ENCODE results near the gene AGRN.
"Not testable (repeated sequence)": the region's sequence is repeated elsewhere in the genome, so short reads cannot be mapped to it uniquely, and the experiment has no call there.

AGRN gene

DNA sequence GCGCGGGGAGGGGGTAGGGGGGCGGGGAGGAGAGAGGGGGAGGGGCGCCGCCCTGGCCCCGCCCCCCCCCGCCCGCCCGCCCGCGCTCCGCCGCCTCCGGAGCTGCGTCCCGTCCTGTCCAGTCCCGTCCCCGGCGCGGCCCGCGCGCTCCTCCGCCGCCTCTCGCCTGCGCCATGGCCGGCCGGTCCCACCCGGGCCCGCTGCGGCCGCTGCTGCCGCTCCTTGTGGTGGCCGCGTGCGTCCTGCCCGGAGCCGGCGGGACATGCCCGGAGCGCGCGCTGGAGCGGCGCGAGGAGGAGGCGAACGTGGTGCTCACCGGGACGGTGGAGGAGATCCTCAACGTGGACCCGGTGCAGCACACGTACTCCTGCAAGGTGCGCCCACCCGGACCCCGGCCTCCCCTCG lies at the start of gene AGRN:
AGRN (plus strand) TSS at position 121 of the 405 bp plus-strand sequence; CDS start at position 174, 53 bp downstream.
- DNase-seq (ENCODE audit: low read depth in 2 of 2): no peak

- no peak for DNase-seq (ENCODE audit: low read depth in 2 of 2)
Observed at GRCh38 chr1:970242-970972, 49.5 kb upstream of the AGRN start.

GRCh38 chr1:970973-971730 lies 48.8 kb upstream of the AGRN start:
- no peak for DNase-seq (ENCODE audit: low read depth in 2 of 2)

DNA sequence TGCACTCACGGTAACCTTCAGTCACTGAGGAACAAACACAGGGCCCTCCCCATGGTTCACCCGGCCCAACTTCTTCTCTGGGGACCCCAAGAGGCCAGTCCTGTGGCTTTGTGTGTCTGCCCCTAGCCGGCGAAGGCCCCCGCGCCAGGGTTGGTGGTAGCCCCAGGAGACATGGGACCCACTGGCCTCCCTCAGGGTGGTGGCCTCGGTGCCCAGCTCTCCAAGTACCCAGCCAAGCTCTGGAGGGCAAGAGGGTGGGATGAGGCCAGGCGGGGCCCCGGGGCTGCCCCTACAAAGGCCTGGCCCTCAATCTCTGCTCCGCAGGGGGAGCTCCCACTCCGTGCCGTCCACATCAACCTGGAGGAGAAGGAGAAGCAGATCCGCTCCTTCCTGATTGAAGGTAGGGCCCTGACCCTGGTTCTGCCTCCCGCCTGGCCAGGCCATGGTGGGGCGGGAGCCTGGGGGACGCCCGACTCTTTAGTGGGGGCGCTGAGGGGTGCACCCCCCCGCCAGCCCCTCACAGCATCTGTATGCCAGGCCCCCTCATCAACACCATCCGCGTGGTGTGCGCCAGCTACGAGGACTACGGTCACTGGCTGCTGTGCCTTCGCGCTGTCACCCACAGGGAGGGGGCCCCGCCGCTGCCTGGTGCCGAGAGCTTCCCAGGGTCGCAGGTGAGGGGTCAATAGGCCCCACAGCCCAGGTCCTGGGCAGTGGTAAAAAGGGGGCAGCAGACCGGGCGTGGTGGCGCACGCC lies 48.0 kb upstream of the AGRN start:
- no peak for DNase-seq (ENCODE audit: low read depth in 2 of 2)

GRCh38 chr1:972726-973458 lies 47.0 kb upstream of the AGRN start:
- no peak for DNase-seq (ENCODE audit: low read depth in 2 of 2)

DNA sequence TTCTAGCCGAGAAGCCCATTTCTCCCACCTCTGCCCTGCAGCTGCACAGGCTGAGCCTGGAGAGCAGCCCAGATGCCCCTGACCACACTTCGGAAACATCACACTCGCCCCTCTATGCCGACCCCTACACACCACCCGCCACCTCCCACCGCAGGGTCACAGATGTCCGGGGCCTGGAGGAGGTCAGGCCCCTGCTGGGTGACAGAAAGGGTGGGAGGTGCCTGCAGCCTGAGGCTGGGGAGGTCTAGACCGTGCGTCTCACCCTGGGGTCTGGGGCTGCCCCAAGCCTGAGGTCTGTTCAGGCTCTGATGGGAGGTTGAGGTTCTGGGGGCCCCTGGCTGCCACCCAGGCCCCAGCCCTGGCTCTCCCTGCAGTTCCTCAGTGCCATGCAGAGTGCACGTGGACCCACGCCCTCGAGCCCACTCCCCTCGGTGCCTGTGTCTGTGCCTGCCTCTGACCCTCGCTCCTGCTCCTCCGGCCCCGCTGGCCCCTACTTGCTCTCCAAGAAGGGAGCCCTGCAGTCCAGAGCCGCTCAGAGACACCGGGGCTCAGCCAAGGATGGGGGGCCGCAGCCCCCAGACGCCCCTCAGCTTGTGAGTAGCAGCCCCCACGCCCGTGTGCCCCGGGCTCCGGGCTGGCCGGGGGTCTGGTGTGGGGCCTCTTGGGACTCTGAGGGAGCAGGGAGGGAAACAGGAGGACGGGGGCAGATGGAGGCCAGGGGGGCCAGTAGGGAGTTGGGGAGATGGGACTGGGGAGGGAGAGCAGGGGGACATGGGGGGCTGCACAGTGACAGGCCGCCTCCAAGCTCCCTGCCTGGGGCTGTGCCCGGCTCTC lies 46.2 kb upstream of the AGRN start:
- DNase-seq (ENCODE audit: low read depth in 2 of 2): no peak

DNA sequence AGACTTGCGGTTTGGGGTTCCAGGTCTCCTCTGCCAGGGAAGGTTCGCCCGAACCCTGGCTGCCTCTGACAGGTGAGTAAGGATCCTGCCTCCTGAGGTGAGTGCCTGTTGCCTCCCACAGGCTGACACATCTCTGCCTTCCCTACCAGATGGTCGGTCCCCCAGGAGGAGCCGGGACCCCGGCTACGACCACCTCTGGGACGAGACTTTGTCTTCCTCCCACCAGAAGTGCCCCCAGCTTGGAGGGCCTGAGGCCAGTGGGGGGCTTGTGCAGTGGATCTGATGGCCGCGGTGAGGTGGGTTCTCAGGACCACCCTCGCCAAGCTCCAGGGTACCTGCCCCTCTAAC lies 45.7 kb upstream of the AGRN start:
- no peak for DNase-seq (ENCODE audit: low read depth in 2 of 2)

- no peak for DNase-seq (ENCODE audit: low read depth in 2 of 2)
Observed at GRCh38 chr1:974687-975328, 45.1 kb upstream of the AGRN start.

DNA sequence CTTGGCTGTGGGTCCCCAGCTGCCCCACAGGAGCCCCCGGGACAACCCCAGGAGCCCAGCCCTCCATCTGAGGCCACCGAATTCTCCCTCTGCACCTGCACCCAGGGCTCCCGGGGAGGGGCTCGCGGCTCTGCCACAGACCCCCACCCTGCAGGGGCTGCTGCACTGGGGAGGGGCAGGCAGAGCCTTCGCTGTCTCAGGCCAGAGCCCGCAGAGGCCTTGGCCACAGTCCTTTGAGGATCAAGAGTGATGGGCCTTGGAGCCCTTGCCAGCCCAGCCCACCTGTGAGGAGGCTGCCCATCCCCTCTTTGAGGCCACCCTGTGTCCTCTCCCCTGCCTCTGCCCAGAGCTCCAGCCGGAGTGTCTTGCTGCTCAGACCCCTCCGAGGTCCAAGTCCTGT lies 44.6 kb upstream of the AGRN start:
- DNase-seq (ENCODE audit: low read depth in 2 of 2): no peak

DNA sequence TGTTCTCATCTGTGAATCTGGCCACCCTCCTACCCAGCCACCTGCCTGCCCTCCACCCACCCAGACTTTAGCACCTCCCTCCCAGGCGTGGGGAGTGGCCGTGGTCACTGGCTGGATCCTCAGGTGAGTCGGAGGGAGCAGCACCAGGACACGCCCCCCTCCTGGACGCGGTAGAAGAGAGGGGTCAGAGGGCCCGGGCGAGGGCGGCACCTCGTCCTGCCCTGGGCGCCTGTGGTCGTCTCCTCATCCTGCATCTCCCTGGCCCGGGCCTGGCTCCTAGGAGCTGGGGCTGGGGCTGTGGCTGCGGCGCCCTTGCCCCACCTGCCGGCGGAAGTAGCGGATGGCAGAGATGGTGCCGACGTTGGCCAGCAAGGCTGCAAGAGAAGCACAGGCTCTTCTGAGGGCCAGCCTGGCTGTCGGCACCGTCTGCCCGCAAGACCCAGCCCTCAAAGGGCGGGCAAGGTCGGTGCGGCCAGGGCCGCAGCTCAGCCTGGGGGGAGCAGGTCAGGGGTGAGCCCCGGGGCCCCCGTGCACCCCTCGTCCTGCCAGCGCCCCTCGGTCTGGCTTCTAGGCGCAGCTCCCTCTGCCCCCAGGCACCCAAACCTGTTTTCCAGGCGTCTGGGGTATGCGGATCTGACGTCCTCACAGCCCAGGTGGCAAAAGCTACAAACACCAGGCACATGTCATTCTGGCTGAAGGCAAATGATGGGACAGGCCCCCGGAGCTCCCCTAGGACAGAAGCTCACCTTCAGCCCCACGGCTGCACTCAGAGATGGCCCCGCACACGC lies 43.8 kb upstream of the AGRN start:
- DNase-seq (ENCODE audit: low read depth in 2 of 2): peak in 1 of 2 donors; percentile 52

DNA sequence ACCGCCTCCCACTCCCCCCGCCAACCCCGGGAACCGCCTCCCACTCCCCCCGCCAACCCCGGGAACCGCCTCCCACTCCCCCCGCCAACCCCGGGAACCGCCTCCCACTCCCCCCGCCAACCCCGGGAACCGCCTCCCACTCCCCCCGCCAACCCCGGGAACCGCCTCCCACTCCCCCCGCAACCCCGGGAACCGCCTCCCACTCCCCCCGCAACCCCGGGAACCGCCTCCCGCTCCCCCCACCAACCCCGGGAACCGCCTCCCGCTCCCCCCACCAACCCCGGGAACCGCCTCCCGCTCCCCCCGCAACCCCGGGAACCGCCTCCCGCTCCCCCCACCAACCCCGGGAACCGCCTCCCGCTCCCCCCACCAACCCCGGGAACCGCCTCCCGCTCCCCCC lies 43.1 kb upstream of the AGRN start:
- not testable (repeated sequence) for DNase-seq (ENCODE audit: low read depth in 2 of 2)

DNA sequence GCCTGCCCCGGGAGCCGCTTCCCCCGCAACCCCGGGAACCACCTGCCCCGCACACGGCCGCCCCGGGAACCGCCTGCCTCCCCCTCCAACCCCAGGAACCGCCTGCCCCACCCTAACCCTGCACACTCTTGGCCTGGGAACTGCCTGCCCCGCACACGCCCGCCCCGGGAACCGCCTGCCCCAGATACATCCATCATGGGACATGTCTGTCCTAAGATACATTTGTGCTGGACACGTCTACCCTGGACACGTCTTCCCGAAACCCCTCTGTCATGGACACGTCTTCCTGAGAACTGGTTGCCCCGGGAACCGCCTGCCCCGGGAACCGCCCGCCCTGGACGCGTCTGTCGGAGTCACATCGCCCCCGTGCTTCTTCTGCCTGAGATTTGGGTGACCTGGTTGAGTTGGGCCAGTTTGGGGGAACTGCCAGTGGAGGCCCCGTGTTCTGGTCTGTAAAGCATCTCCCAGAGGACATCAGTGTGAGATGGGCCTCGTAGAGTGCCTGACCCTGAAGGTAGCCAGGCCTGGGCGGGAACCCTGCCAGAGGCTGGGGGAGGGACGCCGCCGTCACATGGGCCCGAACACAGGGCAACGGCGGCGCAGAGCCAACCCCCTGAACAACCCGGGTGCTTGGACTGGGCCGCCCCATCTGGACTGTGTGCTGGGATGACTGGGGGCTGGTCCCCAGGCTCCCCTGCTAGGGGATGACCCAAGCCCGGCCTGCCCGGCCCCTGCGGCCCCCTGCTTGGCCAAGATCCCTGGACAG lies 41.7 kb upstream of the AGRN start:
- no peak for DNase-seq (ENCODE audit: low read depth in 2 of 2)

DNA sequence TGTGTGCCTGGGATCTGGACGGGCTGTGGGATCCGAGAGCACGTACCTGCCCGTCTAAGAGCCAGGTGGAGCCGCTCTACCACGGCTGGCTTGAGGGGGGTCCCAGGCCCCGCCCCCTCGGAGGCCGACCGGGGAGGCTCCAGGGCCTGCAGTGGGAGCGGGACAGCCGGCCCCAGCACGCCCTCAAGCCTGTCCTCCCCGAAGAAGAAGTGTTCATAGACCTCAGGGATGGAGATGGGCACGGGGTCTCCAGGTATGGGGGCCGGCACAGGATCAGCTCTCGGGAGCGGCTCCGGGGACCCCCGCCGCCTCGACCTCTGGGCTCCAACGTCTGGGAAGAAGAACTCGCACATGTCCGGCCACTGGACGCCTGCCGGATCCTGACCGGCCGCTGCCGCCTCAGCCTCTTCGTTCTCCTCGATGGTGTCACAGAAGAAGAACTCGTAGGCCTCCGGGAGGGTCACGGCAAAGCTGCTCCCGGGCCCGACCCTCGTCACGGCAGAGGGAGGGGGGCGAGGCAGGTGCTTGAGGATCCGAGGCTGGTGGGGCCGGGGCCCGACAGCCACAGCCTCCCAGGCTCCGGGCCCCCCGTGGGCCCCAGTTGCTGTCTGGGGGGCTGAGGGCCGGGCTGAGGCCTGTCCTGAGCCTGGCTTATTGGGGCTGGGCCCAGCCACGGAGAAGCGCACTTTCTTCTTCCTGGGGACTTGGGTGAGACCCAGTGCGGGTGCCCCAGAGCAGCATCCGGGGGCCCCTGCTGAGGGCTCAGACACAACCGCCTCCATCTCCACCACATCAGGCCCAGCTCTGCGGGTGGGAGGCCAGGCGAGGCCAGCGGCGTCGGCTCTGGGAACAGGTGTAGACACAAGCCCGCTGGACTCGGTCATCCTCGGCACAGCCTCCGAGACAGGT lies 40.8 kb upstream of the AGRN start:
- DNase-seq (ENCODE audit: low read depth in 2 of 2): no peak

- DNase-seq (ENCODE audit: low read depth in 2 of 2): no peak
Observed at GRCh38 chr1:979744-980072, 40.2 kb upstream of the AGRN start.

- DNase-seq (ENCODE audit: low read depth in 2 of 2): no peak
Observed at GRCh38 chr1:980137-980571, 39.8 kb upstream of the AGRN start.

- DNase-seq (ENCODE audit: low read depth in 2 of 2): no peak
Observed at GRCh38 chr1:980602-981395, 39.1 kb upstream of the AGRN start.

DNA sequence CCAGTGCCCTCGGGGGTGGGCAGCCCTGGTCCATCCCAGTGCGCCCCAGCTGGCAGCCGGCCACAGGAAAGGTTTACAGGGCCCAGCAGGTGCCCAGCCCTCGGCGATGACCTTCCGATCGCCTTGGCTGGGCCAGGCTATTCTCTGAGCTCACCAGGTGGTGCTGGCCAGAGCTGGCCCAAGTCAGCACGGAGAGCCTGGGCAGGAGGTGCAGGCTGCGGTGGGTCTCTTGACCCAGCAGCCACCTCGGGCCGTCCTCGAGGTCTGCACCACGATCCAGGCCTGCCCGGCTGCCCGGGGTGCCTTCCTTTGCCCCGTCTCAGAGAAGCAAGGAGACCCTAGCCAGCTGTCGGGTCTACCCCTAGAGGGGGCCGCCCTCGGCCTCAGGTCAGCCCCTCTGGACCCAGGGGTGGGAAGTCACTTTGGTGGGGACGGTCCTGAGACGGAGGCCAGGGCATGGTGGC lies 38.4 kb upstream of the AGRN start:
- DNase-seq (ENCODE audit: low read depth in 2 of 2): no peak

All from stimulated activated CD8-positive, alpha-beta memory T cell treated with anti-CD3 and anti-CD28 coated beads, Interleukin-7, amount 100 ng/mL, for 4 hours (primary cell).